ENCODE data around the gene APOOL.

Gene APOOL

GRCh38 chrX:85024562-85024961 lies 20.9 kb downstream of the APOOL start:
- Histone ChIP-seq H3K4me1 (ENCODE audit: low read length) (no peaks in the 10 kb centered on the region), H3K79me2 (ENCODE audit: low read length) (peaks cover 15% of the 10 kb centered on the region), H4K20me1 (ENCODE audit: insufficient read depth, low read length) (peaks cover 3% of the 10 kb centered on the region; the same call in 1 of the 2 replicates), H3K36me3 (replicated peaks; ENCODE audit: low read depth, low read length) (no peaks in the 10 kb centered on the region), H3K4me3 (ENCODE audit: low read length) (no peak overlapping the region), H3K27me3 (ENCODE audit: low read depth, low read length) (no peaks in the 10 kb centered on the region), H3K27ac (ENCODE audit: low read length) (no peak overlapping the region), H3K4me2 (ENCODE audit: low read length) (no peak overlapping the region), H3K9ac (ENCODE audit: low read length) (no peak overlapping the region), H2AFZ (ENCODE audit: low read depth, low read length) (no peak overlapping the region), H3K9me3 (ENCODE audit: insufficient read depth, low read length) (no peaks in the 10 kb centered on the region)
- TF ChIP-seq CTCF (IDR thresholded peaks at IDR 0.05; ENCODE audit: low read depth, low read length) (no peak), EZH2phosphoT487 (IDR thresholded peaks at IDR 0.05; ENCODE audit: low read depth) (no peak)

- Histone ChIP-seq H3K27me3 (ENCODE audit: low read depth, low read length) (no peaks in the 10 kb centered on the region), H3K27ac (ENCODE audit: low read length) (no peak overlapping the region), H3K79me2 (ENCODE audit: low read length) (peaks cover 4% of the 10 kb centered on the region; the same call in 1 of the 2 replicates)
Observed at GRCh38 chrX:85026170-85026569, 22.5 kb downstream of the APOOL start.

DNA sequence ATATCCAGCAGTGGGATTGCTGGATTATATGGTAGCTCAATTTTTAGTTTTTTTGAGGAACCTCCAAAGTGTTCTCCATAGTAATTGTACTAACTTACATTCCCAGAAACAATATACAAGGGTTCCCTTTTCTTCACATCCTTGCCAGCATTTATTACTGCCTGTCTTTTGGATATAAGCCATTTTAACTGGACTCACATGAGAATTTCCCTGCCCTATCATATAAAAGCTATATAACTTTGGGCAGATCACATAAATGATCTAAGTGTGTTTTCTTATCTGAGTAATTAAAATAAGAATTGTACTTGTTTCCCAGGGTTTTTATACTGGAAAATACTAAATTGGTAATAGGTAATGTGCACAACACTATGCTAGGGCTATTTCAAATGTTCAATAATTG lies 25.4 kb downstream of the APOOL start:
- Histone ChIP-seq H3K9ac (ENCODE audit: low read length) (no peak overlapping the region), H3K36me3 (replicated peaks; ENCODE audit: low read depth, low read length) (no peaks in the 10 kb centered on the region), H2AFZ (ENCODE audit: low read depth, low read length) (no peak overlapping the region), H3K27me3 (ENCODE audit: low read depth, low read length) (no peaks in the 10 kb centered on the region), H3K4me1 (ENCODE audit: low read length) (no peaks in the 10 kb centered on the region), H3K27ac (ENCODE audit: low read length) (no peak overlapping the region), H3K4me3 (ENCODE audit: low read length) (no peak overlapping the region), H3K79me2 (ENCODE audit: low read length) (peaks cover 2% of the 10 kb centered on the region; the same call in 1 of the 2 replicates), H4K20me1 (ENCODE audit: insufficient read depth, low read length) (no peaks in the 10 kb centered on the region), H3K4me2 (ENCODE audit: low read length) (no peak overlapping the region), H3K9me3 (ENCODE audit: insufficient read depth, low read length) (no peaks in the 10 kb centered on the region)
- TF ChIP-seq EZH2phosphoT487 (IDR thresholded peaks at IDR 0.05; ENCODE audit: low read depth) (no peak), CTCF (IDR thresholded peaks at IDR 0.05; ENCODE audit: low read depth, low read length) (no peak)

More at GRCh38 chrX:85026170-85026569, 22.5 kb downstream of the APOOL start:
- no peaks in the 10 kb centered on the region for H3K36me3 ChIP-seq (replicated peaks; ENCODE audit: low read depth, low read length)
- no peak overlapping the region for H3K4me3 ChIP-seq (ENCODE audit: low read length)
- H4K20me1 ChIP-seq (ENCODE audit: insufficient read depth, low read length) = no peaks in the 10 kb centered on the region
- TF ChIP-seq EZH2phosphoT487 (IDR thresholded peaks at IDR 0.05; ENCODE audit: low read depth) = no peak
- no peak for TF ChIP-seq CTCF (IDR thresholded peaks at IDR 0.05; ENCODE audit: low read depth, low read length)
- no peak overlapping the region for H3K4me2 ChIP-seq (ENCODE audit: low read length)
- H3K9ac ChIP-seq (ENCODE audit: low read length) = no peak overlapping the region
- H2AFZ ChIP-seq (ENCODE audit: low read depth, low read length) = no peak overlapping the region
- no peaks in the 10 kb centered on the region for H3K9me3 ChIP-seq (ENCODE audit: insufficient read depth, low read length)
- H3K4me1 ChIP-seq (ENCODE audit: low read length) = no peaks in the 10 kb centered on the region

DNA sequence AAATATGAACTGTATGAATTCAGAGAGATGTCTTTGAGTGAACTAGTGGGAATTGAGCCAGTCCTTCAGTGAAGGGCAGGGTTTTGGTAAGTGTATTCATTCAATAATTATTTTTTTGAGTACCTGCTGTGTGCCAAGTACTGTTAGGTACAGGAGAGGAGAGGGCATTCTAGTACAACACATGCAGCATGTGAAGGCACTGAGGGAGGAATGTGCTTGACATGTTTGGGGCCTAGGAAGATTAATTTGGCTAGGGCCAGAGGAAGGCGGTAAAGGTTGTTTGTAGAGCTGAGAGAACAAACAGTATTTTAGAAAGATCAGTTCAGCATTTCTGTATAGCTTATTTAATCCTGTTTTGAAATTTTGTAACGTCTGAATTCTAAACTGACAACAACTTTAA lies 27.8 kb downstream of the APOOL start:
- no peak for TF ChIP-seq CTCF (IDR thresholded peaks at IDR 0.05; ENCODE audit: low read depth, low read length)
- no peak for TF ChIP-seq EZH2phosphoT487 (IDR thresholded peaks at IDR 0.05; ENCODE audit: low read depth)
- Histone ChIP-seq H4K20me1 (ENCODE audit: insufficient read depth, low read length) (no peaks in the 10 kb centered on the region), H3K27ac (ENCODE audit: low read length) (no peak overlapping the region), H3K4me2 (ENCODE audit: low read length) (no peak overlapping the region), H3K9ac (ENCODE audit: low read length) (no peak overlapping the region), H3K27me3 (ENCODE audit: low read depth, low read length) (no peaks in the 10 kb centered on the region), H3K36me3 (replicated peaks; ENCODE audit: low read depth, low read length) (no peaks in the 10 kb centered on the region), H3K9me3 (ENCODE audit: insufficient read depth, low read length) (no peaks in the 10 kb centered on the region), H3K79me2 (ENCODE audit: low read length) (peaks cover 7% of the 10 kb centered on the region; the same call in 1 of the 2 replicates), H2AFZ (ENCODE audit: low read depth, low read length) (no peak overlapping the region), H3K4me1 (ENCODE audit: low read length) (no peaks in the 10 kb centered on the region), H3K4me3 (ENCODE audit: low read length) (no peak overlapping the region)
